ENCODE results near the gene MAK. TPM values are rescaled to one million over a fixed set of nuclear protein-coding genes. Genes with fewer than 3 reads are reported as not detected.

Gene MAK
- total RNA-seq, 1 donor from 2014 or later, result 0.41 TPM

DNA sequence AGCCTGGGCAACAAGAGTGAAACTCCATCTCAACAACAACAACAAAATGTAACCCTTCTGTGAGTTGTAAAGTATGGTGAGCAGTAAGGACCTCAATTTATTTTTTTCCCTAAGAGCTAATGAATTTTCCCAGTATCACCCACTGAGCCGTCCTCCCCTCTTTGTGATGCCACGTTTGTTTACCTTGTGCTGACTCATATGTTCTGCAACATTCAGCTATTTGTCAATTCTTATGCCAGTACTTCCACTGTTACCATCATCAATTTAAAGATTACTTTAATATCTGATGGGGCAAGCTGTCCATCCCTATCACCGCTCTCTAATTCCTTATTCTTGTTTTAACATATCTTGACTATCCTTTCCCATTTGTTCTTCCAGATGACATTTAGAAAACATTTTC lies 37.5 kb downstream of the MAK start:
- no peaks in the 10 kb centered on the region for H3K36me3 Mint-ChIP-seq (ENCODE audit: low read depth)
- H3K4me3 Mint-ChIP-seq (ENCODE audit: low read depth), result no peak overlapping the region
- no peak overlapping the region for H3K27ac Mint-ChIP-seq
- DNase-seq (ENCODE audit: low spot score), result no peak
- intact Hi-C loops (cut with micrococcal nuclease), result loop anchor here (1.0 to 2.0 kb wide), 3 partner anchors 106 to 323 kb away; partner anchors contain the start of genes C6orf52 and PAK1IP1
- no peaks in the 10 kb centered on the region for H3K9me3 Mint-ChIP-seq
- H3K27me3 Mint-ChIP-seq (ENCODE audit: low read depth), result no peaks in the 10 kb centered on the region
- H3K4me1 Mint-ChIP-seq (ENCODE audit: low read depth), result no peaks in the 10 kb centered on the region

DNA sequence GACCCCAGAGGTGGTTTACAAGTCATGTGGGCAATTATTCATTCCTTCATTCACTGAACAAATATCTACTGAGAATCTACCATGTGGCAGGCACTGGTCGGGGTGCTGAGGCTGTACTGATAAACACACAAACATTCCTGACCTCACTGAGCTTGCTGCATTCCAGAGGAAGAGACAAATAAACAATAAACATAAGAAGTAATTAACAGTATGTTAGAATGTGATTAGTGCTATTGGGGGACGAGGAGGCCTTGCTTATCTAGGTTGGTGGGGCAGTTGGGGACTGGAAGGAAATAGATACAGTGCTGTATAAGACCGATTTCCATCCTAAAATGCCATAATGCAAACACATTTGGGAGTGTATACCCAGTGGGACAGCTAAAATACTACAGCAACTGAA lies 44.1 kb downstream of the MAK start:
- peaks cover 8% of the 10 kb centered on the region for H3K36me3 Mint-ChIP-seq (ENCODE audit: low read depth)

DNA sequence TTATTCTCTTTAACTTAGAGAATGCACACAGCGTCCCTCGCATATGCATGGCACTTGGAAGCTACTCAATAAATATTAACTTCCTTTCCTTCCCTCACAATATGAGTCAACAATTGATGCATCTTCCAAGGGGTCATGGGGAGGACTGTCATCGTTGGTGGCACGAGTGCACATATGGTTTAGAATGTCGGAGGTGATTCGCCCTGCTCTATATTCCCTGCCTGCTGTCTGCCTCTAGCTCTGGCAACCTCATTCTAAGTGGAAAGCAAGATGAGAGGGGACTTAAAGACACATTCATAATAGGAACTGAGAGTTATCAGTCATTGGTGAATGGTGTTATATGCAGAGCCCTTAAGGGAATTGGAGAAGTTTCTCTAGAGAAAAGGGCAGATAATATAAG lies 44.6 kb downstream of the MAK start:
- peaks cover 8% of the 10 kb centered on the region for H3K36me3 Mint-ChIP-seq (ENCODE audit: low read depth)
- no peaks in the 10 kb centered on the region for H3K9me3 Mint-ChIP-seq
- no peak for DNase-seq (ENCODE audit: low spot score)
- H3K4me1 Mint-ChIP-seq (ENCODE audit: low read depth), result no peaks in the 10 kb centered on the region
- no peaks in the 10 kb centered on the region for H3K27me3 Mint-ChIP-seq (ENCODE audit: low read depth)
- H3K4me3 Mint-ChIP-seq (ENCODE audit: low read depth), result no peak overlapping the region
- no peak overlapping the region for H3K27ac Mint-ChIP-seq
- intact Hi-C loops (cut with micrococcal nuclease), result no loop called here

More for the DNA sequence above, 44.1 kb downstream of the MAK start:
- intact Hi-C loops (cut with micrococcal nuclease), result no loop called here
- no peak overlapping the region for H3K4me3 Mint-ChIP-seq (ENCODE audit: low read depth)
- DNase-seq (ENCODE audit: low spot score), result no peak
- H3K27ac Mint-ChIP-seq, result no peak overlapping the region
- H3K9me3 Mint-ChIP-seq, result no peaks in the 10 kb centered on the region
- H3K27me3 Mint-ChIP-seq (ENCODE audit: low read depth), result no peaks in the 10 kb centered on the region
- H3K4me1 Mint-ChIP-seq (ENCODE audit: low read depth), result no peaks in the 10 kb centered on the region

DNA sequence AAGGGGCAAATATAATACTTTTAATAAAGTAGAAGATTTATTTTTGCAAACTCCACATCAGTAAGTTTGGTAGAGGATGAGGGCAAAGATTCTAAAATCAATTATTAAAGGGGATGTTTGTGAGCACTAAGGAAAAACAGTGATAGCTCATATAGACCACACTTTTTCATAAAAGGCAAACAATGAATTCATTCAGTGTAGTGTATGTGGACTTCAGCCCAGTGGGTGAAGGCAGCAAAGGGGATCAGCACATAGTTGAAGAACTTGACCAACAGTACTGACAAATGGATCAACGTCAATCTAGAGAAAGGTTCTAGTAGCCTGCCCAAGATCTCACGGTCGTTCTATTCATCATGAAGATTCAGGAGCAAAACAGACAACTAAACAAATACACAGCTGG lies 45.3 kb downstream of the MAK start:
- no peaks in the 10 kb centered on the region for H3K4me1 Mint-ChIP-seq (ENCODE audit: low read depth)
- no peak overlapping the region for H3K4me3 Mint-ChIP-seq (ENCODE audit: low read depth)
- DNase-seq (ENCODE audit: low spot score), result no peak
- no peaks in the 10 kb centered on the region for H3K9me3 Mint-ChIP-seq
- H3K27me3 Mint-ChIP-seq (ENCODE audit: low read depth), result no peaks in the 10 kb centered on the region
- peaks cover 8% of the 10 kb centered on the region for H3K36me3 Mint-ChIP-seq (ENCODE audit: low read depth)
- intact Hi-C loops (cut with micrococcal nuclease), result no loop called here
- no peak overlapping the region for H3K27ac Mint-ChIP-seq

DNA sequence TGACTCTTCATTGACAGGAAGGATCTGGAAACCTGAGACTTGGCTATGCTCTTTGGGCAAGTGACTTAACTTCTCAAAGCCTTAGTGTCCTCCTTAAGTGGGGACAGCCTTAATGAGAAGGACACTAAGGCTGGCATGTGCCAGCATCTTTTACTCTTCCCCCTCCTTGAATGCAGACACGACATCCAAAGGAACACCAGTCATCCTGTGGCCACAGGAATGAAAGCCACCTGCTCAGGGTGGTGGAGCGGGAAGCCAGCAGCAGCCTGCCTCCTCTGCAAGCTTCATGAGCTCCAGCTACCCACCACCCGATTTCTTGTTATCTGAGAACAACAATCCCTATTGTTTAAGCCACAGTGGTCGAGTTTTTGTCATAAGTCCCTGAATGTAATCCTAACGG lies 46.2 kb downstream of the MAK start:
- Mint-ChIP-seq H3K4me3 (ENCODE audit: low read depth) (no peak overlapping the region), H3K27me3 (ENCODE audit: low read depth) (no peaks in the 10 kb centered on the region), H3K27ac (no peak overlapping the region), H3K9me3 (no peaks in the 10 kb centered on the region), H3K4me1 (ENCODE audit: low read depth) (no peaks in the 10 kb centered on the region), H3K36me3 (ENCODE audit: low read depth) (peaks cover 9% of the 10 kb centered on the region)
- intact Hi-C loops (cut with micrococcal nuclease), result no loop called here
- DNase-seq (ENCODE audit: low spot score), result no peak

DNA sequence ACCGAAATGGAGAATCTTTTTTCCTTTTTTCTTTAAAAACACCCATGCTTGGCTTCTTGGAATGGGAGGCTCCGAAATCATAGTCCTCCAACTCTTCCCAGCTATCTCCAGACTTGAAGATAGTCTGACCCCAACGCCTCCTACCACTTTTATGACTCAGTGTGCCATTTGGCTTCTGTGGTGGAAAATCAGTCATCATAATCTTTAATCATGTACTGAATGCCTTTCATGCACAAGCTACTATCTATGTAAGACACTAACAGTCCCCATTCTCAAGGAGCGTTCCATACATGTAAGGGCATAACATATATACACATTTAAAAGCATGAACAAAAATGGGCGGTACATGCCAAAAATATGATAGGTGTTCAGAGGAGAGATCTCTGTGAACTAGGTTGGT lies 46.7 kb downstream of the MAK start:
- H3K4me1 Mint-ChIP-seq (ENCODE audit: low read depth), result no peaks in the 10 kb centered on the region
- H3K27me3 Mint-ChIP-seq (ENCODE audit: low read depth), result no peaks in the 10 kb centered on the region
- H3K9me3 Mint-ChIP-seq, result no peaks in the 10 kb centered on the region
- DNase-seq (ENCODE audit: low spot score), result no peak
- intact Hi-C loops (cut with micrococcal nuclease), result no loop called here
- no peak overlapping the region for H3K4me3 Mint-ChIP-seq (ENCODE audit: low read depth)
- no peak overlapping the region for H3K27ac Mint-ChIP-seq
- peaks cover 11% of the 10 kb centered on the region for H3K36me3 Mint-ChIP-seq (ENCODE audit: low read depth)

DNA sequence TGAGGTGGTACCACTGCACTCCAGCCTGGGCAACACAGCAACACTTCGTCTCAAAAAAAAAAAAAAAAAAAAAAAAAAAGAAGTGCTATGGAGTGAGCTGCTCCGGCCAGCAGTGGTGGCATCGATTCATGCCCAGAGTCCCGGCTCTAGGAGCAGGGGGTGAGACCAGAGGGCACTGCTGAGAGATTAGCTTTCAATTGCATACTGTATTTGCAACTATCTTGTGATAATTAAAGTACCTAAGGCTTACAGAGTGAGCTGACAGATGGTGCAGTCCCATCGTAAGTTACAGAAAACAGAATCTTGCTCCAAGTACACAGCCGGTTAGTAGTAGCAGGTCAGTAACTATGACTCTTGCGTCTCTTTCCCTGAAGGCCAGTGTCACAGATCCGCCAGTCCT lies 59.3 kb downstream of the MAK start:
- Mint-ChIP-seq H3K27me3 (ENCODE audit: low read depth) (no peaks in the 10 kb centered on the region), H3K4me1 (ENCODE audit: low read depth) (peaks cover 5% of the 10 kb centered on the region), H3K4me3 (ENCODE audit: low read depth) (no peak overlapping the region), H3K27ac (no peak overlapping the region), H3K36me3 (ENCODE audit: low read depth) (peaks cover 27% of the 10 kb centered on the region), H3K9me3 (no peaks in the 10 kb centered on the region)
- DNase-seq (ENCODE audit: low spot score), result no peak
- intact Hi-C loops (cut with micrococcal nuclease), result no loop called here

DNA sequence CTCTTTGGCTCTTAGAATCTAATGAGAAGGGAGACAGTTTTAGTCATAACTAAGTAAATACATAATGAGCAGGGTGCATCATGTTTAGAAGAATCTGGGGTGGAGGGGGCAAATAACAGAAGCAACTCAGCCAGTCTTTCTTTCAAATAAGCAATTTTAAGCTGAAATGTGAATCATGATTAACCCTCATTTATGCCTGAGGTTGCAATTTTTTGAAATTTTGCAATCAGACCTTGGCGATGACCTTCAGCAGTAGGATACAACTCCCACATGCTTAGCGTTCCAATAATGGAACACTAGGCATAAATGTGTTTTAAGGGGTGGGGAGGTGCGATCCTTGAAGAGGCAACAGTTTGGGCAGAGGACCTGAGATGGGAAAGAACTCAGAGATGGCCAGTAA lies 60.1 kb downstream of the MAK start:
- intact Hi-C loops (cut with micrococcal nuclease), result no loop called here
- Mint-ChIP-seq H3K27ac (no peak overlapping the region), H3K27me3 (ENCODE audit: low read depth) (no peaks in the 10 kb centered on the region), H3K36me3 (ENCODE audit: low read depth) (peaks cover 24% of the 10 kb centered on the region), H3K4me1 (ENCODE audit: low read depth) (peaks cover 5% of the 10 kb centered on the region), H3K9me3 (no peaks in the 10 kb centered on the region), H3K4me3 (ENCODE audit: low read depth) (no peak overlapping the region)
- no peak for DNase-seq (ENCODE audit: low spot score)

DNA sequence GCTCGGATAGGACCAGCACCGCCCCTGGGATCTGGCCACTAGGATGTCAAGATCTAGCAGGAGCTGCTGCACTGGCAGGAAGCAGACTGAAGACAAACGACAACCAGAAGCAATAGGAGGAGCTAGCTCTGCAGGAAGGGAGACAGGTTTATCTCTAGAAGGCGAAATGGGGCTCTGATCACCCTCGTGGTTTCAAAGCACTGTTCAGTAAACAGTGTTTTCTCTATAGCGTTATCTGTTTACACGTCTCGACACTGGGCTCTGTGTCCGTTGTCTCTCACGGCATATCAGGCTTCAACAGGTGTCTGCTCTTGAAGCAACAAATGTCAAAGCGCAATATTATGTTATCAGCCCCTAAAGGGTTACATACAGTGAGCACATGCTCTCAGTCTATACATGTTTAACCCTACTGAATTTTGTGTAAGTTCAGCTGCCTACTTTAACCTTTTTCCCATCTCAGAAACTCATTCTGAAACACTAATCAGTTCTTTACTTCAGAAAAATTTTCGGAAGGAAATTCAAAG lies 66.9 kb downstream of the MAK start:
- Mint-ChIP-seq H3K27ac (no peak overlapping the region), H3K9me3 (no peaks in the 10 kb centered on the region), H3K4me3 (ENCODE audit: low read depth) (no peak overlapping the region), H3K27me3 (ENCODE audit: low read depth) (no peaks in the 10 kb centered on the region), H3K36me3 (ENCODE audit: low read depth) (peaks cover 13% of the 10 kb centered on the region), H3K4me1 (ENCODE audit: low read depth) (peaks cover 2% of the 10 kb centered on the region)
- intact Hi-C loops (cut with micrococcal nuclease), result no loop called here
- DNase-seq (ENCODE audit: low spot score), result no peak

DNA sequence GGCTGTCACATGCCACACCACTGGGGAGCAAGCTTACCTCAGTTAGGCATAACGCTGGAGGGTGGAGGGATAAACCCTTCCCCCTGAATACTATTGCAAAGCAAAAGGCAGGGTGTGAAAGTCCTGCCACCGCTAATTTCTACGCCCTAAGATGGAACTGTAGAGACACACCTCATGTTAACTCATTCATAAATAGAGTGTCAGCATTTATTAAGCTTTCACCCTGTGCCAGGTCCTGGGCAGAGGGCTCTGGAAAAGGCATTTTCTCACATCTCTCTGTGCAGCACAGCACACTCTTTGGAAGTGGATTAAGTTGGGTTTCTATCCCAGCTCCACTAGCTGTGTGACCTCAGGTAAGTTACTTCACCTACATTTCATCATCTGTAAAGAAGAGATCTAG lies 68.9 kb downstream of the MAK start:
- Mint-ChIP-seq H3K27me3 (ENCODE audit: low read depth) (no peaks in the 10 kb centered on the region), H3K27ac (no peak overlapping the region), H3K4me3 (ENCODE audit: low read depth) (no peak overlapping the region), H3K36me3 (ENCODE audit: low read depth) (peaks cover 11% of the 10 kb centered on the region), H3K9me3 (no peaks in the 10 kb centered on the region), H3K4me1 (ENCODE audit: low read depth) (no peaks in the 10 kb centered on the region)
- intact Hi-C loops (cut with micrococcal nuclease), result no loop called here
- DNase-seq (ENCODE audit: low spot score), result no peak

DNA sequence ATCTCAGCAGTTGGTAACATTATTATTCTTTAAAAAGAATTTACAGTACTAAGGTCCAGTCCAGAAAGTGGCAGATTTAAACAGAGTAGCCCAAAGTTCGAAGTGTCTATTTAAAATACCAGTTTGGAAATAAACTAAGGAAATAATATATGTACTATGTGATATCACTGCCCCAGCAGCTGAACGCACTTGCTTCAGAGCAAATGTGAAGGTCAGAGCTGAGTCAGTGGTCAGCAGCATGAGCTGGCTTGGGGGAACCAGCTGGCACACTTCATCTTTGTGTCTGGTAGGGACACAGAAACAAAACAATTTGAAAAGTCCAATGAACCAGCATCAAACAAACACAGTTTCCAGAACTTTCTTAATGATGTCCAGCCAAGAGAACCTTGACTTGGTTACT lies 75.3 kb downstream of the MAK start:
- intact Hi-C loops (cut with micrococcal nuclease), result no loop called here
- H3K27ac Mint-ChIP-seq, result no peak overlapping the region
- peaks cover 10% of the 10 kb centered on the region for H3K4me1 Mint-ChIP-seq (ENCODE audit: low read depth)
- H3K9me3 Mint-ChIP-seq, result no peaks in the 10 kb centered on the region
- H3K4me3 Mint-ChIP-seq (ENCODE audit: low read depth), result no peak overlapping the region
- H3K27me3 Mint-ChIP-seq (ENCODE audit: low read depth), result no peaks in the 10 kb centered on the region
- H3K36me3 Mint-ChIP-seq (ENCODE audit: low read depth), result peaks cover 32% of the 10 kb centered on the region
- no peak for DNase-seq (ENCODE audit: low spot score)

DNA sequence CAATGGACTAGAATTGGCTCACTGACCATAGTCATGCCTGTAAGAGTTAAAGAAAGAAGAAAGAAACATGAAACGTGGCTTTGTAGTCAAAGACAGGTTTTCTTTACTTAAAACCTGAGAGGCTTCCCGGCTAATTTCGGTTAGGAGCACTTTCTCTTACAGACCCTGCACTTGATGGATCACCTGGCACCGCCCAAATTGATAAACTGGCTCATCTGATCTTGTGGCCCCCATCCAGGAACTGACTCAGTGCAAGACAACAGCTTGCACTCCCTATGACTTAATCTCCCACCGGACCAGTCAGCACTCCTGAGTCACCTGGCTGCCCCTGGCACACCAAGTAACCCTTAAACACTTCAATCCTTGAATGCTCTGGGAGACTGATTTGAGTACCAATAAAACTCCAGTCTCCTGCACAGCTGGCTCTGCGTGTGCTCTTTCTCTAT lies 78.4 kb downstream of the MAK start:
- H3K9me3 Mint-ChIP-seq, result no peaks in the 10 kb centered on the region
- peaks cover 55% of the 10 kb centered on the region for H3K36me3 Mint-ChIP-seq (ENCODE audit: low read depth)
- intact Hi-C loops (cut with micrococcal nuclease), result no loop called here
- H3K4me1 Mint-ChIP-seq (ENCODE audit: low read depth), result peaks cover 14% of the 10 kb centered on the region
- DNase-seq (ENCODE audit: low spot score), result no peak
- H3K27ac Mint-ChIP-seq, result no peak overlapping the region
- H3K4me3 Mint-ChIP-seq (ENCODE audit: low read depth), result no peak overlapping the region
- H3K27me3 Mint-ChIP-seq (ENCODE audit: low read depth), result no peaks in the 10 kb centered on the region

DNA sequence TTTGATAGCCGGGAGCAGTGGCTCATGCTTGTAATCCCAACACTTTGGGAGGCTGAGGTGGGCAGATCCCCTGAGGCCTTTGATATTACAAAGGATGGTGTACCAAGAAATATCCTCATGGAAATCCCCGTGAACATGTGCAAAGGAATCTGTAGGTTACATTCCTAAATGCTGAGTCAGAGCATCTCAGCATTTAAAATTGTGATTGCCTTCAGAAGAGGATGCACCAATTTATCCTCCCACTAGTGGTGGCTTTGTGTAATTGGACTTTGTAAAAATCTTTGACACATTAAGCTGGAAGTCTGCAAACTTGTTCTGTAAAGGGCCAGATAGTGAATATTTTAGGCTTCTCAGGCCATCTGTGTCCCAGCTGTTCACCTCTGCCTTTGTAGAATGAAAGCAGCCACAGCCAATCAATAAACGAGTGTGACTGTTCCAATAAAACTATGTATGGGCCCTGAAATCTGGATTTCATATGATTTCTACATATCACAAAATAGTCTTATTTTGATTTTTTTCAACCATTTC lies 79.0 kb downstream of the MAK start:
- Mint-ChIP-seq H3K36me3 (ENCODE audit: low read depth) (peaks cover 61% of the 10 kb centered on the region), H3K9me3 (no peaks in the 10 kb centered on the region), H3K27ac (no peak overlapping the region), H3K4me1 (ENCODE audit: low read depth) (peaks cover 14% of the 10 kb centered on the region), H3K4me3 (ENCODE audit: low read depth) (no peak overlapping the region), H3K27me3 (ENCODE audit: low read depth) (no peaks in the 10 kb centered on the region)
- intact Hi-C loops (cut with micrococcal nuclease), result no loop called here
- DNase-seq (ENCODE audit: low spot score), result no peak

DNA sequence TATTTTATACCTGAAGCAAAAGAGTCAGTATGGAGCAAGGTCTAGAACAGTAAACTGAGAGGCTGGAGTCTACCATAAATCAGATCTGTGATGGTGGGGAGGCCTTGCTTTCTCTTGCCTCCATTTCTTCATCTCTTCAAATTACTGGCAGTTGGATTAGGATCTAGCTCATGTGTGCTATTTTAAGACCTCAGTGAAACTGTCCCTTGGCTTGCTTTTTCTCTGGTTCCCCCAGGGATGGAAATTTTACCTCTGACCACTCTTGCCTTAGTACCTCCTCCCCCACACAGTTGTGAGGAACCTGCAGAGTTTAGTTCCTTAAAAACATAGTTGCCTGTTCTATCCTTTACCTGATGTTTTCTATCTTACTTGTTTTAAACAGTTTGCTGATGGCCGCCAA lies 82.3 kb downstream of the MAK start:
- Mint-ChIP-seq H3K27me3 (ENCODE audit: low read depth) (no peaks in the 10 kb centered on the region), H3K36me3 (ENCODE audit: low read depth) (peaks cover 78% of the 10 kb centered on the region), H3K27ac (peak overlapping the region; percentile 7), H3K9me3 (no peaks in the 10 kb centered on the region), H3K4me1 (ENCODE audit: low read depth) (peaks cover 21% of the 10 kb centered on the region), H3K4me3 (ENCODE audit: low read depth) (no peak overlapping the region)
- no peak for DNase-seq (ENCODE audit: low spot score)
- intact Hi-C loops (cut with micrococcal nuclease), result no loop called here

All from activated T-helper 2 cell treated with anti-CD3 and anti-CD28 coated beads, Interferon-gamma antibody, Interleukin-2, Interleukin-4, amounts not matched to agents 10 μg/mL and 5 μg/mL and 100 μg/mL, durations not matched to agents 14 hours and 24 hours and 36 hours (primary cell).